ENCODE data around the gene PLD1. TPM values are rescaled to one million over a fixed set of nuclear protein-coding genes. Genes with fewer than 3 reads are reported as not detected.

The PLD1 gene
- total RNA-seq, 2 donors from 2014 or later, result 12.8 to 15.8 TPM

- Histone ChIP-seq H3K4me3 (peak overlapping the region in 1 of 2 donors; percentile 23), H3K27me3 (replicated peaks; ENCODE audit: insufficient read depth) (no peaks in the 10 kb centered on the region), H3K4me1 (replicated peaks) (no peaks in the 10 kb centered on the region), H3K9me3 (no peaks in the 10 kb centered on the region), H3K27ac (peak overlapping the region in 1 of 2 donors; percentile 56), H3K36me3 (no peaks in the 10 kb centered on the region)
- 32% methylated on average over 10 of the region's 10 CpGs for WGBS
- intact Hi-C loops (cut with DNase I), result no loop called here
- TF ChIP-seq POLR2A (IDR thresholded peaks at IDR 0.05) (peak; percentile 56), POLR2AphosphoS5 (IDR thresholded peaks at IDR 0.05) (peak; percentile 86)
- TF ChIP-seq, protein P1, sequence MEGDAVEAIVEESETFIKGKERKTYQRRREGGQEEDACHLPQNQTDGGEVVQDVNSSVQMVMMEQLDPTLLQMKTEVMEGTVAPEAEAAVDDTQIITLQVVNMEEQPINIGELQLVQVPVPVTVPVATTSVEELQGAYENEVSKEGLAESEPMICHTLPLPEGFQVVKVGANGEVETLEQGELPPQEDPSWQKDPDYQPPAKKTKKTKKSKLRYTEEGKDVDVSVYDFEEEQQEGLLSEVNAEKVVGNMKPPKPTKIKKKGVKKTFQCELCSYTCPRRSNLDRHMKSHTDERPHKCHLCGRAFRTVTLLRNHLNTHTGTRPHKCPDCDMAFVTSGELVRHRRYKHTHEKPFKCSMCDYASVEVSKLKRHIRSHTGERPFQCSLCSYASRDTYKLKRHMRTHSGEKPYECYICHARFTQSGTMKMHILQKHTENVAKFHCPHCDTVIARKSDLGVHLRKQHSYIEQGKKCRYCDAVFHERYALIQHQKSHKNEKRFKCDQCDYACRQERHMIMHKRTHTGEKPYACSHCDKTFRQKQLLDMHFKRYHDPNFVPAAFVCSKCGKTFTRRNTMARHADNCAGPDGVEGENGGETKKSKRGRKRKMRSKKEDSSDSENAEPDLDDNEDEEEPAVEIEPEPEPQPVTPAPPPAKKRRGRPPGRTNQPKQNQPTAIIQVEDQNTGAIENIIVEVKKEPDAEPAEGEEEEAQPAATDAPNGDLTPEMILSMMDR (IDR thresholded peaks at IDR 0.05), result no peak
- DNase-seq (ENCODE audit: low spot score), result peak; percentile 74
These were observed 39.3 kb downstream of the PLD1 start for GRCh38 chr3:171770689-171771620.

- Histone ChIP-seq H3K9me3 (no peaks in the 10 kb centered on the region), H3K36me3 (no peaks in the 10 kb centered on the region), H3K4me3 (no peak overlapping the region), H3K27ac (no peak overlapping the region), H3K27me3 (replicated peaks; ENCODE audit: insufficient read depth) (no peaks in the 10 kb centered on the region), H3K4me1 (replicated peaks) (no peaks in the 10 kb centered on the region)
- TF ChIP-seq POLR2A (IDR thresholded peaks at IDR 0.05) (no peak), POLR2AphosphoS5 (IDR thresholded peaks at IDR 0.05) (no peak)
- TF ChIP-seq, protein P1 (IDR thresholded peaks at IDR 0.05), result no peak
- WGBS, result 44% methylated on average over 3 of the region's 3 CpGs
- intact Hi-C loops (cut with DNase I), result no loop called here
- no peak for DNase-seq (ENCODE audit: low spot score)
These were observed 40.8 kb downstream of the PLD1 start for GRCh38 chr3:171769461-171769860.

GRCh38 chr3:171768986-171769385, 41.3 kb downstream of the PLD1 start:
- Histone ChIP-seq H3K4me3 (no peak overlapping the region), H3K27me3 (replicated peaks; ENCODE audit: insufficient read depth) (no peaks in the 10 kb centered on the region), H3K9me3 (no peaks in the 10 kb centered on the region), H3K36me3 (no peaks in the 10 kb centered on the region), H3K27ac (no peak overlapping the region), H3K4me1 (replicated peaks) (no peaks in the 10 kb centered on the region)
- intact Hi-C loops (cut with DNase I), result no loop called here
- TF ChIP-seq, protein P1 (IDR thresholded peaks at IDR 0.05), result no peak
- no peak for TF ChIP-seq POLR2A (IDR thresholded peaks at IDR 0.05)
- WGBS, result 34% methylated on average over 4 of the region's 4 CpGs
- no peak for DNase-seq (ENCODE audit: low spot score)

- DNase-seq (ENCODE audit: low spot score), result no peak
- intact Hi-C loops (cut with DNase I), result no loop called here
- 77% methylated on average over 10 of the region's 10 CpGs for WGBS
- H3K27ac ChIP-seq, result no peak overlapping the region
- no peak for TF ChIP-seq POLR2AphosphoS5 (IDR thresholded peaks at IDR 0.05)
- TF ChIP-seq, protein P1 (IDR thresholded peaks at IDR 0.05), result no peak
- TF ChIP-seq POLR2A (IDR thresholded peaks at IDR 0.05), result no peak
- H3K4me1 ChIP-seq (replicated peaks), result no peaks in the 10 kb centered on the region
- no peaks in the 10 kb centered on the region for H3K27me3 ChIP-seq (replicated peaks; ENCODE audit: insufficient read depth)
- no peaks in the 10 kb centered on the region for H3K36me3 ChIP-seq
- no peak overlapping the region for H3K4me3 ChIP-seq
- H3K9me3 ChIP-seq, result no peaks in the 10 kb centered on the region
These were observed 41.9 kb downstream of the PLD1 start for GRCh38 chr3:171768281-171768900.
